ENCODE results near the gene TRDMT1. TPM values are rescaled to one million over a fixed set of nuclear protein-coding genes. Genes with fewer than 3 reads are reported as not detected.

The TRDMT1 gene
- total RNA-seq, 1 experiment from 2014 or later, result 4.2 TPM

- intact Hi-C loops (cut with micrococcal nuclease; ENCODE audit: unreplicated experiment), result no loop called here
- Histone ChIP-seq H3K27ac (no peak overlapping the region), H3K4me1 (replicated peaks; ENCODE audit: insufficient read depth) (no peaks in the 10 kb centered on the region), H3K36me3 (ENCODE audit: low read depth) (no peaks in the 10 kb centered on the region), H3F3A (ENCODE audit: insufficient read depth, low read depth) (no peaks in the 10 kb centered on the region), H3K9me3 (ENCODE audit: insufficient read depth, low read depth) (no peaks in the 10 kb centered on the region), H3K4me2 (no peak overlapping the region), H3K9me2 (ENCODE audit: insufficient read depth) (no peaks in the 10 kb centered on the region), H3K27me3 (ENCODE audit: insufficient read depth, low read depth) (no peaks in the 10 kb centered on the region), H2AFZ (no peak overlapping the region), H3K79me2 (ENCODE audit: low read depth) (no peaks in the 10 kb centered on the region), H4K20me1 (ENCODE audit: insufficient read depth) (no peaks in the 10 kb centered on the region), H3K4me3 (no peak overlapping the region)
- no peak for TF ChIP-seq EZH2 (IDR thresholded peaks at IDR 0.05; ENCODE audit: low read depth)
- TF ChIP-seq CTCF (conservative IDR thresholded peaks at IDR 0.05), result no peak
- no peak for DNase-seq
- POLR2A ChIA-PET (ENCODE audit: unreplicated experiment), result no interaction called here
- no TSS peak for BruUV-seq (replicated peaks)
- CTCF ChIA-PET, result no interaction called here
Observed at GRCh38 chr10:17241611-17242333, 40.3 kb upstream of the TRDMT1 start.

GRCh38 chr10:17240616-17241015 is 39.1 kb upstream of the TRDMT1 start:
- ChIA-PET CTCF (no interaction called here), POLR2A (ENCODE audit: unreplicated experiment) (no interaction called here)
- Histone ChIP-seq H3K9me2 (ENCODE audit: insufficient read depth) (no peaks in the 10 kb centered on the region), H3K27me3 (ENCODE audit: insufficient read depth, low read depth) (no peaks in the 10 kb centered on the region), H3K9me3 (ENCODE audit: insufficient read depth, low read depth) (no peaks in the 10 kb centered on the region), H4K20me1 (ENCODE audit: insufficient read depth) (no peaks in the 10 kb centered on the region), H3K36me3 (ENCODE audit: low read depth) (no peaks in the 10 kb centered on the region), H3K27ac (no peak overlapping the region), H3K4me2 (no peak overlapping the region), H3K4me3 (no peak overlapping the region), H3F3A (ENCODE audit: insufficient read depth, low read depth) (no peaks in the 10 kb centered on the region), H3K79me2 (ENCODE audit: low read depth) (no peaks in the 10 kb centered on the region), H2AFZ (no peak overlapping the region), H3K4me1 (replicated peaks; ENCODE audit: insufficient read depth) (no peaks in the 10 kb centered on the region)
- no TSS peak for BruUV-seq (replicated peaks)
- no peak for DNase-seq
- intact Hi-C loops (cut with micrococcal nuclease; ENCODE audit: unreplicated experiment), result no loop called here
- TF ChIP-seq EZH2 (IDR thresholded peaks at IDR 0.05; ENCODE audit: low read depth) (no peak), CTCF (conservative IDR thresholded peaks at IDR 0.05) (no peak)

GRCh38 chr10:17240096-17240495 is 38.6 kb upstream of the TRDMT1 start:
- H2AFZ ChIP-seq, result no peak overlapping the region
- DNase-seq, result no peak
- no peaks in the 10 kb centered on the region for H3K9me2 ChIP-seq (ENCODE audit: insufficient read depth)
- no TSS peak for BruUV-seq (replicated peaks)
- TF ChIP-seq CTCF (conservative IDR thresholded peaks at IDR 0.05) (no peak), EZH2 (IDR thresholded peaks at IDR 0.05; ENCODE audit: low read depth) (no peak)
- no peaks in the 10 kb centered on the region for H3K4me1 ChIP-seq (replicated peaks; ENCODE audit: insufficient read depth)
- H3K9me3 ChIP-seq (ENCODE audit: insufficient read depth, low read depth), result no peaks in the 10 kb centered on the region
- H3K79me2 ChIP-seq (ENCODE audit: low read depth), result no peaks in the 10 kb centered on the region
- no peak overlapping the region for H3K4me2 ChIP-seq
- no peak overlapping the region for H3K27ac ChIP-seq
- no peak overlapping the region for H3K4me3 ChIP-seq
- H3K27me3 ChIP-seq (ENCODE audit: insufficient read depth, low read depth), result no peaks in the 10 kb centered on the region
- ChIA-PET POLR2A (ENCODE audit: unreplicated experiment) (no interaction called here), CTCF (no interaction called here)
- intact Hi-C loops (cut with micrococcal nuclease; ENCODE audit: unreplicated experiment), result no loop called here
- no peaks in the 10 kb centered on the region for H4K20me1 ChIP-seq (ENCODE audit: insufficient read depth)
- no peaks in the 10 kb centered on the region for H3F3A ChIP-seq (ENCODE audit: insufficient read depth, low read depth)
- no peaks in the 10 kb centered on the region for H3K36me3 ChIP-seq (ENCODE audit: low read depth)
